GM23248 (cell line): ENCODE measurements around the gene BHLHA15.

ENCODE experiments used
- EZH2 ChIP-seq: fragments of 200-600 bp; sonication (generic); IDR thresholded peaks from 2 replicates; pipeline ENCODE4 v1.6.1; 2018; ENCODE audit warnings: antibody characterized with exemption, mild to moderate bottlenecking; ENCODE audit not compliant: insufficient read depth, poor library complexity, severe bottlenecking
- EZH2phosphoT487 ChIP-seq: fragments of 200-600 bp; sonication (generic); IDR thresholded peaks from 2 replicates; pipeline ENCODE4 v1.6.1; 2018; ENCODE audit warnings: antibody characterized with exemption, moderate library complexity, mild to moderate bottlenecking, low read depth; ENCODE audit not compliant: insufficient read depth

DNA sequence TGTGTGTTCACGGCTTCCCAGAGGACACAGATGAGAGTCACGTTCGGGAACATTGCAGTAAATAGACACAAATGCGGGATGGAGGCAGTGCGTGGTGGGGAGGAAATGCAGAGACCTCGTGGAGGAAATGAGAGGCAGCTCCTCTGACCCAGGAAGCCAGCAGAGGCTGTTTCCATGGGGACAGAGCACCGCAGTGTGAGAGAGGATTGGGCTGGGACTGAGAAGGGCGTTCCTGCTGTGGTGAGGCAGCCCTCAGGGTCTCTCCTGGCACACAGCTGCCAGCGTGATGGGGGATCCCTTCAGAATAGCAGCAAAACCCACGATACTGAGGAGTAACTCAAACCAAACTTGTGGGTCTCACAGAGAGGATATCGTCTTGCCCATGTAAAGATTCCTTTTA, 21.7 kb upstream of the BHLHA15 start:
- TF ChIP-seq EZH2 (no peak), EZH2phosphoT487 (no peak)
